ENCODE measurements around the gene COMP. TPM values are rescaled to one million over a fixed set of nuclear protein-coding genes. Genes with fewer than 3 reads are reported as not detected.
"Not testable (repeated sequence)": the region's sequence is repeated elsewhere in the genome, so short reads cannot be mapped to it uniquely, and the experiment has no call there.

COMP gene
- total RNA-seq, 1 experiment from 2014 or later: 0.69 TPM

DNA sequence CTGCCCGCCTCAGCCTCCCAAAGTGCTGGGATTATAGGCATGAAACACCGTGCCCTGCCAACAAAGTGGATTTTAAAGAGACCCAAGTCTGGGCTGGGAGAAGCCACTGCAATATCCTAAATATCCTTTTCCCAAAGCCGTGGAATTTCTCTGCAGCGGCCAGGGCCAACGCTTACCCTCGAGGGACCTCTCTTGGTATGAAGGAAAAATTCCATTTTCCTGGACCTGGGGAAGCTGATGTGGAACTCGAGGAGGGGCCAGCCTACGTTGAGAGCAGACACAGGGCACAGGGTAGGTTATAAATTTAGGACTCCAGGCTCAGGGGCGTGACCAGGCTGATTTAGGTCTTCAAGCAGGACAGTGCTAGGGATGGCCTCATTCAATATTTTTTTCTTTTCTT lies 23.0 kb upstream of the COMP start:
- Histone ChIP-seq H3K36me3 (ENCODE audit: control insufficient read depth, insufficient read depth, low read length) (no peaks in the 10 kb centered on the region), H3K4me1 (ENCODE audit: control insufficient read depth, insufficient read depth, low read length) (no peaks in the 10 kb centered on the region), H3K27ac (ENCODE audit: low read length) (no peak overlapping the region), H3K27me3 (ENCODE audit: control insufficient read depth, insufficient read depth, low read length) (no peaks in the 10 kb centered on the region), H3K4me3 (ENCODE audit: low read depth in 2 of 2, low read length in 2 of 2) (no peak overlapping the region), H3K9me3 (ENCODE audit: control insufficient read depth, insufficient read depth, low read depth, low read length) (no peaks in the 10 kb centered on the region)
- ATAC-seq (no peak), DNase-seq (ENCODE audit: low read depth, low spot score) (no peak)
- BruUV-seq (replicated peaks): no TSS peak
- CTCF ChIA-PET: no interaction called here
- in situ Hi-C loops (cut with HindIII; ENCODE audit: low pct_unique_long_range_greater_than_20kb, low sequenced_read_pairs): no loop called here
- intact Hi-C loops (cut with micrococcal nuclease; ENCODE audit: unreplicated experiment): no loop called here
- POLR2A ChIA-PET: no interaction called here
- TF ChIP-seq SIN3A (IDR thresholded peaks at IDR 0.05; ENCODE audit: borderline replicate concordance, insufficient read depth, low read depth, low read length): no peak
- TF ChIP-seq, protein P1, sequence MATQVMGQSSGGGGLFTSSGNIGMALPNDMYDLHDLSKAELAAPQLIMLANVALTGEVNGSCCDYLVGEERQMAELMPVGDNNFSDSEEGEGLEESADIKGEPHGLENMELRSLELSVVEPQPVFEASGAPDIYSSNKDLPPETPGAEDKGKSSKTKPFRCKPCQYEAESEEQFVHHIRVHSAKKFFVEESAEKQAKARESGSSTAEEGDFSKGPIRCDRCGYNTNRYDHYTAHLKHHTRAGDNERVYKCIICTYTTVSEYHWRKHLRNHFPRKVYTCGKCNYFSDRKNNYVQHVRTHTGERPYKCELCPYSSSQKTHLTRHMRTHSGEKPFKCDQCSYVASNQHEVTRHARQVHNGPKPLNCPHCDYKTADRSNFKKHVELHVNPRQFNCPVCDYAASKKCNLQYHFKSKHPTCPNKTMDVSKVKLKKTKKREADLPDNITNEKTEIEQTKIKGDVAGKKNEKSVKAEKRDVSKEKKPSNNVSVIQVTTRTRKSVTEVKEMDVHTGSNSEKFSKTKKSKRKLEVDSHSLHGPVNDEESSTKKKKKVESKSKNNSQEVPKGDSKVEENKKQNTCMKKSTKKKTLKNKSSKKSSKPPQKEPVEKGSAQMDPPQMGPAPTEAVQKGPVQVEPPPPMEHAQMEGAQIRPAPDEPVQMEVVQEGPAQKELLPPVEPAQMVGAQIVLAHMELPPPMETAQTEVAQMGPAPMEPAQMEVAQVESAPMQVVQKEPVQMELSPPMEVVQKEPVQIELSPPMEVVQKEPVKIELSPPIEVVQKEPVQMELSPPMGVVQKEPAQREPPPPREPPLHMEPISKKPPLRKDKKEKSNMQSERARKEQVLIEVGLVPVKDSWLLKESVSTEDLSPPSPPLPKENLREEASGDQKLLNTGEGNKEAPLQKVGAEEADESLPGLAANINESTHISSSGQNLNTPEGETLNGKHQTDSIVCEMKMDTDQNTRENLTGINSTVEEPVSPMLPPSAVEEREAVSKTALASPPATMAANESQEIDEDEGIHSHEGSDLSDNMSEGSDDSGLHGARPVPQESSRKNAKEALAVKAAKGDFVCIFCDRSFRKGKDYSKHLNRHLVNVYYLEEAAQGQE (IDR thresholded peaks at IDR 0.05; ENCODE audit: insufficient read depth in 1 of 2, low read depth in 2 of 2, low read length in 1 of 2): no peak
- no peak for TF ChIP-seq POLR2AphosphoS5 (IDR thresholded peaks at IDR 0.05; ENCODE audit: low read depth, low read length)
- TF ChIP-seq, protein P2, sequence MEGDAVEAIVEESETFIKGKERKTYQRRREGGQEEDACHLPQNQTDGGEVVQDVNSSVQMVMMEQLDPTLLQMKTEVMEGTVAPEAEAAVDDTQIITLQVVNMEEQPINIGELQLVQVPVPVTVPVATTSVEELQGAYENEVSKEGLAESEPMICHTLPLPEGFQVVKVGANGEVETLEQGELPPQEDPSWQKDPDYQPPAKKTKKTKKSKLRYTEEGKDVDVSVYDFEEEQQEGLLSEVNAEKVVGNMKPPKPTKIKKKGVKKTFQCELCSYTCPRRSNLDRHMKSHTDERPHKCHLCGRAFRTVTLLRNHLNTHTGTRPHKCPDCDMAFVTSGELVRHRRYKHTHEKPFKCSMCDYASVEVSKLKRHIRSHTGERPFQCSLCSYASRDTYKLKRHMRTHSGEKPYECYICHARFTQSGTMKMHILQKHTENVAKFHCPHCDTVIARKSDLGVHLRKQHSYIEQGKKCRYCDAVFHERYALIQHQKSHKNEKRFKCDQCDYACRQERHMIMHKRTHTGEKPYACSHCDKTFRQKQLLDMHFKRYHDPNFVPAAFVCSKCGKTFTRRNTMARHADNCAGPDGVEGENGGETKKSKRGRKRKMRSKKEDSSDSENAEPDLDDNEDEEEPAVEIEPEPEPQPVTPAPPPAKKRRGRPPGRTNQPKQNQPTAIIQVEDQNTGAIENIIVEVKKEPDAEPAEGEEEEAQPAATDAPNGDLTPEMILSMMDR (IDR thresholded peaks at IDR 0.05): no peak
- no peak for TF ChIP-seq TCF7L2 (IDR thresholded peaks at IDR 0.05; ENCODE audit: low read depth, low read length)

DNA sequence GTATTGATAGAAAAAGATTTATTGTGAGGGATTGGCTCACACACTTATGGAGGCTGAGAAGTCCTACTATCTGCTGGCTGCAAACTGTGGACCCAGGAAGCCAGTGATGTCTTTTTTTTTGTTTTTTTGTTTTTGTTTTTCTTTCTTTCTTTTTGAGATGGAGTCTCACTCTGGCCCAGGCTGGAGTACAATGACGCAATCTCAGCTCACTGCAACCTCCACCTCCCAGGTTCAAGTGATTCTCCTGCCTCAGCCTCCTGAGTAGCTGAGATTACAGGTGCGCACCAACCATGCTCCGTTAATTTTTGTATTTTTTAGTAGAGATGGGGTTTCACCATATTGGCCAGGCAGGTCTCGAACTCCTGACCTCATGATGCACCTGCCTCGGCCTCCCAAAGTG lies 20.5 kb upstream of the COMP start:
- DNase-seq (ENCODE audit: low read depth, low spot score); CTCF ChIA-PET; POLR2A ChIA-PET; in situ Hi-C loops (cut with HindIII; ENCODE audit: low pct_unique_long_range_greater_than_20kb, low sequenced_read_pairs); H3K27me3 ChIP-seq (ENCODE audit: control insufficient read depth, insufficient read depth, low read length); H3K4me3 ChIP-seq (ENCODE audit: low read depth in 2 of 2, low read length in 2 of 2); BruUV-seq (replicated peaks); H3K27ac ChIP-seq (ENCODE audit: low read length); H3K9me3 ChIP-seq (ENCODE audit: control insufficient read depth, insufficient read depth, low read depth, low read length); intact Hi-C loops (cut with micrococcal nuclease; ENCODE audit: unreplicated experiment); ATAC-seq; H3K36me3 ChIP-seq (ENCODE audit: control insufficient read depth, insufficient read depth, low read length); H3K4me1 ChIP-seq (ENCODE audit: control insufficient read depth, insufficient read depth, low read length): not testable (repeated sequence)

DNA sequence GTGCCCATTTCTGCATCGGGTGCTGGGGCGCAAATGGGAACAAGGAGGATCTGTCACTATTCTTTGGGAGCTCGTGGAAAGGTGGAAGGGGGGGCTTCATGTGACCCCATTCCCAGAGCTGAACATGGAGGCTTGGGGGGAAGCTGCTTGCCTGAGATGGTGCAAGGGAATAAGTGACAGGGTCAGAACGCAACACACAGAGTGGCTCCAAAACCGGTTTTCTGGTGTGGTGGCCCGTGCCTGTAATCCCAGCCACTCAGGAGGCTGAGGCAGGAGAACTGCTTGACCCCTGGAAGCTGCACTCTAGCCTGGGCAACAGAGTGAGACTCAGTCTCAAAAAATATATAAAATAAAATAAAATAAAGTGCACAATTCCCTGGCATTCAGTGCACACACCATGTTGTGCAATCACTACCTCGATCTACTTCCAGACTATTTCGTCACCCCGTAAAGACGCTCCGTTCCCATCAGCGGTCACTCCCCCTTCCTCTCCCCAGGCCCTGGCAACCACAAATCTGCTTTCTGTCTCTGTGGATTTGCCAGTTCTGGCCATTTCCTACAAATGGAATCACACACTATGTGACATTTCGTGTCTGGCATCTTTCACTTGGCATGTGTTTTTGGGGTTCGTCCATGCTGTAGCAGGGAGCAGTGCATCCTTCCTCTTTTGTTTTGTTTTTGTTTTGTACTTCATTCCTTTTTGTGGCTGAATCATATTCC lies 18.2 kb upstream of the COMP start:
- POLR2A ChIA-PET: no interaction called here
- CTCF ChIA-PET: no interaction called here

More for the DNA sequence above, 18.2 kb upstream of the COMP start:
- in situ Hi-C loops (cut with HindIII; ENCODE audit: low pct_unique_long_range_greater_than_20kb, low sequenced_read_pairs): no loop called here
- Histone ChIP-seq H3K27ac (ENCODE audit: low read length) (no peak overlapping the region), H3K4me1 (ENCODE audit: control insufficient read depth, insufficient read depth, low read length) (no peaks in the 10 kb centered on the region), H3K4me3 (ENCODE audit: low read depth in 2 of 2, low read length in 2 of 2) (no peak overlapping the region), H3K9me3 (ENCODE audit: control insufficient read depth, insufficient read depth, low read depth, low read length) (no peaks in the 10 kb centered on the region), H3K36me3 (ENCODE audit: control insufficient read depth, insufficient read depth, low read length) (no peaks in the 10 kb centered on the region), H3K27me3 (ENCODE audit: control insufficient read depth, insufficient read depth, low read length) (no peaks in the 10 kb centered on the region)
- DNase-seq (ENCODE audit: low read depth, low spot score) (no peak), ATAC-seq (no peak)
- intact Hi-C loops (cut with micrococcal nuclease; ENCODE audit: unreplicated experiment): no loop called here
- BruUV-seq (replicated peaks): no TSS peak
- TF ChIP-seq TCF7L2 (IDR thresholded peaks at IDR 0.05; ENCODE audit: low read depth, low read length) (no peak), SIN3A (IDR thresholded peaks at IDR 0.05; ENCODE audit: borderline replicate concordance, insufficient read depth, low read depth, low read length) (no peak), POLR2AphosphoS5 (IDR thresholded peaks at IDR 0.05; ENCODE audit: low read depth, low read length) (no peak)
- TF ChIP-seq, protein P1 (IDR thresholded peaks at IDR 0.05; ENCODE audit: insufficient read depth in 1 of 2, low read depth in 2 of 2, low read length in 1 of 2): no peak
- TF ChIP-seq, protein P2 (IDR thresholded peaks at IDR 0.05): no peak
